GM12872 (cell line): Measurements from ENCODE around the gene GLOD4.

Source experiments
- TF ChIP-seq, protein P1 (sequence below): IDR thresholded peaks from 3 replicates; pipeline ENCODE4 v1.5.1; 2011; ENCODE audit warnings: low read depth, mild to moderate bottlenecking, low read length, moderate library complexity; ENCODE audit not compliant: insufficient read depth

The GLOD4 gene

DNA sequence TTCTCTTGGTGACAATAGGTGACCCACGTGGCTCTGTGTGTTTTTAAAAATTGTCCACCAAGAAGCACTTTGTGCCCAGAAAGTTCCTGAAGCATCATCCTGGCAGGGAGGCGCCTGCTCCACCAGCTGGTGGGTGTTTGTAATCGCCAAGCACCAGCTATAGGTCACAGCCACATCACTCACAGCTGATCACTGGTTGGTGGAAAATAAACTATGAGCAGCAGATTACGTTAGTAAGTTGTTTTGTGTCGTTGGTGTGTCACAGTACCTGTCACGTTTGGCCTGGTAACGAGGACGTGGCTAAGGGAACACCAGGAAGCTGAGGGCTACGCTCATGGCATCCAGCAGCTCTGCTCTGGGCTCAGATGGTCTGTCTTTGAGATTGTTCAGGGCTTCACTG lies 10.2 kb upstream of the GLOD4 start:
- TF ChIP-seq, protein P1, sequence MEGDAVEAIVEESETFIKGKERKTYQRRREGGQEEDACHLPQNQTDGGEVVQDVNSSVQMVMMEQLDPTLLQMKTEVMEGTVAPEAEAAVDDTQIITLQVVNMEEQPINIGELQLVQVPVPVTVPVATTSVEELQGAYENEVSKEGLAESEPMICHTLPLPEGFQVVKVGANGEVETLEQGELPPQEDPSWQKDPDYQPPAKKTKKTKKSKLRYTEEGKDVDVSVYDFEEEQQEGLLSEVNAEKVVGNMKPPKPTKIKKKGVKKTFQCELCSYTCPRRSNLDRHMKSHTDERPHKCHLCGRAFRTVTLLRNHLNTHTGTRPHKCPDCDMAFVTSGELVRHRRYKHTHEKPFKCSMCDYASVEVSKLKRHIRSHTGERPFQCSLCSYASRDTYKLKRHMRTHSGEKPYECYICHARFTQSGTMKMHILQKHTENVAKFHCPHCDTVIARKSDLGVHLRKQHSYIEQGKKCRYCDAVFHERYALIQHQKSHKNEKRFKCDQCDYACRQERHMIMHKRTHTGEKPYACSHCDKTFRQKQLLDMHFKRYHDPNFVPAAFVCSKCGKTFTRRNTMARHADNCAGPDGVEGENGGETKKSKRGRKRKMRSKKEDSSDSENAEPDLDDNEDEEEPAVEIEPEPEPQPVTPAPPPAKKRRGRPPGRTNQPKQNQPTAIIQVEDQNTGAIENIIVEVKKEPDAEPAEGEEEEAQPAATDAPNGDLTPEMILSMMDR = no peak

DNA sequence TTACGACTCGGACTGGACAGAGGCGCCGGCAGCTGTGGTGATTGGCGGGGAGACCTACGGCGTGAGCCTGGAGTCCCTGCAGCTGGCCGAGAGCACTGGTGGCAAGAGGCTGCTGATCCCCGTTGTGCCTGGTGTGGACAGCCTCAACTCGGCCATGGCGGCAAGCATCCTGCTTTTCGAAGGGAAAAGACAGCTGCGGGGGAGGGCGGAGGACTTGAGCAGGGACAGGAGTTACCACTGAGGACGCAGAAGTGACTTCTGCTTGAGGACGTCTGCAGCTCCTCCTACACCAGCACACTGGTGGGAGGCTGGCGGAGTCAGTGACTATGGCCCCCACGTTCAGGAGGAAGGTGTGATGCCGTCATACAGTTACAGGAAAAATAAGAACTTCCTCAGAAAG lies 9.7 kb upstream of the GLOD4 start:
- TF ChIP-seq, protein P1 = no peak

DNA sequence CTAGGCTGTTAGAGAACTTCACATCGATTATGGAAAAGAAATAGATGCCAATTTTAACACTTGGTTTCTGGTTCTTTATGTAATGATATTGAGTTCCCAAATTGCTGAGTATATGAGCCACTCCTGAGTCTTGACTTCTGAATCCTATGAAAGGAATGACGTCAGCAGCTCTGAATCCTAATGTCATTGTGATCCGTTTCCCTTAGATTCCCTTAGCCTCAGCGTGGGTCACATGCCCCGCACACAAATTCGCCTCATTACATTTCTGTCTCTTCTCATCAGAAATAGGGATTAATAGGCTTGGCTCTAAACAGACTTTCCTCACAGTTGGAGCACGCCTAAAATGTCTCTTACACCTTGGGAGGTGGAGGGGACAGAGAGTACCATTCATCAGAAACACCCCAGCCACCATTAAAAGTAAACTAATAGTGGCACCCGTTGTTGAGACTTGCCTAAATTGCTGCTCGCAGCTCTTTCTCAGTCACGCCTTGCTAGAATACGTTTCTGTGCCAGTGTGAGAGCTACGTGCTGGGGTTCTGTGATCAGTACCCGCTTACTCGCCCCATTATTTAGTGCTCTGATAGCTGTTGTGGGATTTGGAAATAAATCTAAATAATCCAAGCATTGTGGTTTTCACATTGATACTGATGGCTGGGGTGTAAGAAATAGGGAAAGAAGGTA lies 7.2 kb upstream of the GLOD4 start:
- TF ChIP-seq, protein P1 = no peak

DNA sequence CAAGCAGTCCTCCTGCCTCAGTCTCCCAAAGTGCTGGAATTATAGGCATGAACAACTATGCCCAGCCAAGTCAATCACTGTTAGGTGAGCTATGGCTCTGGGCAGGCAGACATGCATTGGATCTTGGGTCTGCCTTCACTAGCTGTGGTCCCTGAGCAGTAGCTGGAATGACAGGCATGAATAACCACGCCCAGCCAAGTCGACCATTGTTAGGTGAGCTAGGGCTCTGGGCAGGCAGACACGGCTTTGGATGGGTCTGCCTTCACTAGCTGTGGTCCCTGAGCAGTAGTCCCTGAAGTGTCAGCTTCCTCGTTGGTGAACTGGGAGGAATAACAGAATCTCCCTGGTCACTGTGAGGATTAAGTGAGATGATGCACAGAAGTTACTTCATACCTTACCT lies 6.5 kb upstream of the GLOD4 start:
- TF ChIP-seq, protein P1 = no peak

DNA sequence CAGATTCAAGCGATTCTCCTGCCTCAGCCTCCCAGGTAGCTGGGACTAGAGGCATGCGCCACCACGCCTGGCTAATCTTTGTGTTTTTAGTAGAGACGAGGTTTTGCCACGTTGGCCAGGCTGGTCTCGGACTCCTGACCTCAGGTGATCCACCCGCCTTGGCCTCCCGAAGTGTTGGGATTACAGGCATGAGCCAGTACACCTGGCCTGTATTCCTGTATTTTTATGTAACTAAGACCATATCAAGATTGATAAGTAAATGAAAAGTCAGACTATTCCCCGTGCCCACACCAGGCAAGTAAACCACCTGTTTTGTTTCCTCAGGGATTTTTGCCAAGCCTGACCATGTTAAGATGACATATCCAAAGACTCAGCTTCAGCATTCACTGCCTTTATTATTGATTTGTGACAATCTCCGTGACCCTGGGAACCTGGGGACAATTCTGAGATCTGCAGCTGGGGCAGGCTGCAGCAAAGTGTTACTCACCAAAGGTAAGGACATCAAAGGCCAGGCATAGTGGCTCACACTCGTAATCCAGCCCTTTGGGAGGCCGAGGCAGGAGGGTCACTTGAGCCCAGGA lies 5.7 kb upstream of the GLOD4 start:
- TF ChIP-seq, protein P1 = no peak

DNA sequence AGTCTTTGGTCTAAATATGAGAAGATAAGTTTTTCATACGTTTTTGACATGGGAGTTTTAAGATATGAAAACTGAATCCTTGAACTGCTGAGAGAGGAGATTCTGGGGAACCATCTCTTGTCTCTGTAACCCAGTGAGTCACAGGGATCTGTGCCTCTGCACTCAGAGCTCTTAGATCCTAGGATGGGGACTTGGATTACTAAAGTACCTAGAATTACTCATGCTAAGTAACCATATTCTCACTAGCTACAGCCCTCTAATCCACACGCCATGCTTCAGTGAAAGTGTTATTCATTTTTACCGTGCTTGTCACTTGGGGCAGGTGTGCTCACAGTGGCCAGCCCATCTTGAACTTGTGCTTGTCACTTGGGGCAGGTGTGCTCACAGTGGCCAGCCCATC lies 2.1 kb upstream of the GLOD4 start:
- TF ChIP-seq, protein P1 = no peak

DNA sequence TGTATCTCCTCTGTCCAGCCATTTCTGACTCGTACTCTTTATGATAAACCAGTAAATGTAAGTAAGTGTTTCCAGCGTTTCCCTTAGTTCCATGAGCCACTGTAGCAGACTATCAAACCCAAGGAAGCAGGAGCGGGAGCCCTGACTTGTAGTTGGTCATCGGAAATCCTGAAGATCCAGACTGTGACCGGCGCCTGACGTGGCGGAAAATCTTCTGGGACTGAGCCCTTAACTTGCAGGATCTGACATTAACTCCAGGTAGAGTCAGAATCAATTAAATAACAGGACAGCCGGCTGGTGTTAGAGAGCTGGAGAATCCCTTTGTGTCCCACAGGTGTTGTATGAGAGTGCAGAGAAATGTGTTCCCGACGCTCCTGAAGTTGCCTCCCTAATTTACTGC lies 4.0 kb downstream of the GLOD4 start:
- TF ChIP-seq, protein P1 = no peak
